ENCODE measurements around the gene PTPRU. TPM values are rescaled to one million over a fixed set of nuclear protein-coding genes. Genes with fewer than 3 reads are reported as not detected.

PTPRU gene
- total RNA-seq = 10 to 100 TPM; 43.6 to 62.1 TPM
- 10 to 100 TPM; 36.2 to 52.0 TPM for polyA plus RNA-seq (ENCODE audit: insufficient read length in 2 of 2)
- long read RNA-seq, donor 1, partial matches to known transcripts = 9 of 9 reads
- long read RNA-seq, donor 1, other reads (novel, unspliced or antisense) = 0 of 9 reads
- long read RNA-seq, donor 2 = 0 reads
- long read RNA-seq, donor 3 = 0 reads
- long read RNA-seq, donor 4 = 0 reads

- Histone ChIP-seq H3K27me3 (ENCODE audit: control insufficient read depth, insufficient read depth, low read length) (peaks cover 35% of the 10 kb centered on the region), H3K9me3 (ENCODE audit: control insufficient read depth, insufficient read depth, low read length) (no peaks in the 10 kb centered on the region), H3K4me1 (ENCODE audit: control insufficient read depth, insufficient read depth, low read length) (peaks cover 34% of the 10 kb centered on the region), H3K36me3 (ENCODE audit: control insufficient read depth, insufficient read depth, low read length) (no peaks in the 10 kb centered on the region), H3K27ac (ENCODE audit: low read depth, low read length) (peak within 1 kb of the TSS; percentile 40), H3K4me3 (ENCODE audit: low read depth, low read length) (peak within 1 kb of the TSS; percentile 58)
- peak in 2 of 6 donors; percentile 89 to 90 for DNase-seq (ENCODE audit: low read depth in 4 of 6, low spot score in 6 of 6)
- 6% methylated on average over 82 of the region's 82 CpGs for WGBS (ENCODE audit: insufficient coverage)
These were observed at the start of gene PTPRU for GRCh38 chr1:29235955-29236711. TSS of gene PTPRU (plus strand) at chr1:29236522. CDS start at chr1:29236645, 123 bp downstream.

- H3K27ac ChIP-seq (ENCODE audit: low read depth, low read length) = no peak overlapping the region
- no peak overlapping the region for H3K4me3 ChIP-seq (ENCODE audit: low read depth, low read length)
- peaks cover 5% of the 10 kb centered on the region for H3K4me1 ChIP-seq (ENCODE audit: control insufficient read depth, insufficient read depth, low read length)
- WGBS (ENCODE audit: insufficient coverage) = 25% methylated on average over 1 of the region's 1 CpG
- no peaks in the 10 kb centered on the region for H3K36me3 ChIP-seq (ENCODE audit: control insufficient read depth, insufficient read depth, low read length)
- H3K27me3 ChIP-seq (ENCODE audit: control insufficient read depth, insufficient read depth, low read length) = no peaks in the 10 kb centered on the region
- DNase-seq (ENCODE audit: low read depth in 4 of 6, low spot score in 6 of 6) = no peak
- no peaks in the 10 kb centered on the region for H3K9me3 ChIP-seq (ENCODE audit: control insufficient read depth, insufficient read depth, low read length)
These were observed 49.6 kb upstream of the PTPRU start for GRCh38 chr1:29186707-29187106.

GRCh38 chr1:29190718-29191117, 45.6 kb upstream of the PTPRU start:
- no peak for DNase-seq (ENCODE audit: low read depth in 4 of 6, low spot score in 6 of 6)
- 77% methylated on average over 1 of the region's 6 CpGs for WGBS (ENCODE audit: insufficient coverage)
- Histone ChIP-seq H3K4me1 (ENCODE audit: control insufficient read depth, insufficient read depth, low read length) (peaks cover 1% of the 10 kb centered on the region), H3K4me3 (ENCODE audit: low read depth, low read length) (no peak overlapping the region), H3K9me3 (ENCODE audit: control insufficient read depth, insufficient read depth, low read length) (no peaks in the 10 kb centered on the region), H3K27ac (ENCODE audit: low read depth, low read length) (no peak overlapping the region), H3K36me3 (ENCODE audit: control insufficient read depth, insufficient read depth, low read length) (peaks cover 28% of the 10 kb centered on the region), H3K27me3 (ENCODE audit: control insufficient read depth, insufficient read depth, low read length) (no peaks in the 10 kb centered on the region)

- Histone ChIP-seq H3K36me3 (ENCODE audit: control insufficient read depth, insufficient read depth, low read length) (peaks cover 49% of the 10 kb centered on the region), H3K27me3 (ENCODE audit: control insufficient read depth, insufficient read depth, low read length) (no peaks in the 10 kb centered on the region), H3K4me1 (ENCODE audit: control insufficient read depth, insufficient read depth, low read length) (peaks cover 10% of the 10 kb centered on the region), H3K9me3 (ENCODE audit: control insufficient read depth, insufficient read depth, low read length) (no peaks in the 10 kb centered on the region), H3K4me3 (ENCODE audit: low read depth, low read length) (no peak overlapping the region), H3K27ac (ENCODE audit: low read depth, low read length) (no peak overlapping the region)
- 98% methylated on average over 7 of the region's 8 CpGs for WGBS (ENCODE audit: insufficient coverage)
- DNase-seq (ENCODE audit: low read depth in 4 of 6, low spot score in 6 of 6) = no peak
These were observed 42.4 kb upstream of the PTPRU start for GRCh38 chr1:29193879-29194455.

GRCh38 chr1:29195881-29196291, 40.4 kb upstream of the PTPRU start:
- H3K27ac ChIP-seq (ENCODE audit: low read depth, low read length) = no peak overlapping the region
- WGBS (ENCODE audit: insufficient coverage) = 55% methylated on average over 8 of the region's 8 CpGs
- H3K36me3 ChIP-seq (ENCODE audit: control insufficient read depth, insufficient read depth, low read length) = peaks cover 66% of the 10 kb centered on the region
- H3K4me1 ChIP-seq (ENCODE audit: control insufficient read depth, insufficient read depth, low read length) = peaks cover 10% of the 10 kb centered on the region
- no peaks in the 10 kb centered on the region for H3K27me3 ChIP-seq (ENCODE audit: control insufficient read depth, insufficient read depth, low read length)
- H3K4me3 ChIP-seq (ENCODE audit: low read depth, low read length) = no peak overlapping the region
- no peaks in the 10 kb centered on the region for H3K9me3 ChIP-seq (ENCODE audit: control insufficient read depth, insufficient read depth, low read length)
- peak in 2 of 6 donors; percentile 44 to 58 for DNase-seq (ENCODE audit: low read depth in 4 of 6, low spot score in 6 of 6)

- Histone ChIP-seq H3K9me3 (ENCODE audit: control insufficient read depth, insufficient read depth, low read length) (no peaks in the 10 kb centered on the region), H3K27ac (ENCODE audit: low read depth, low read length) (no peak overlapping the region), H3K36me3 (ENCODE audit: control insufficient read depth, insufficient read depth, low read length) (peaks cover 77% of the 10 kb centered on the region), H3K27me3 (ENCODE audit: control insufficient read depth, insufficient read depth, low read length) (no peaks in the 10 kb centered on the region), H3K4me3 (ENCODE audit: low read depth, low read length) (no peak overlapping the region), H3K4me1 (ENCODE audit: control insufficient read depth, insufficient read depth, low read length) (peaks cover 10% of the 10 kb centered on the region)
- DNase-seq (ENCODE audit: low read depth in 4 of 6, low spot score in 6 of 6) = no peak
- WGBS (ENCODE audit: insufficient coverage) = 78% methylated on average over 4 of the region's 7 CpGs
These were observed 39.3 kb upstream of the PTPRU start for GRCh38 chr1:29196863-29197589.

DNA sequence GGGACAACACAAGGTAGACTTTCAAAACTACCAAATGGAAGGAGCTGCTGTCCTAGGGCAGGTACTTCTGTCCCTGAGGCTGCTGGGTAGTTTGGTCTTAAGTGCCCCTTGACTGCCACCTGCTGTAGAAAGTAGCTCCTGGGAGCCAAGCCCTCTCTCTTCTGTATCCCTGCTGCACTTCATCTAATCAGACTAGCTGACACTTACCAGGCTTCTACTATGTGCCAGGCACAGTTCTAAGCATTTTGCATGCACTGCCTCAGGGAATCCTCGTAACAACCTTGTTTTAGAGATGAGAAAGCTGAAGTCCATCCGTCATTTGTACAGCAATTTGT, 38.8 kb upstream of the PTPRU start:
- H3K27ac ChIP-seq (ENCODE audit: low read depth, low read length) = no peak overlapping the region
- peak in 1 of 6 donors; percentile 20 for DNase-seq (ENCODE audit: low read depth in 4 of 6, low spot score in 6 of 6)
- H3K9me3 ChIP-seq (ENCODE audit: control insufficient read depth, insufficient read depth, low read length) = no peaks in the 10 kb centered on the region
- WGBS (ENCODE audit: insufficient coverage) = 96% methylated on average over 2 of the region's 2 CpGs
- no peak overlapping the region for H3K4me3 ChIP-seq (ENCODE audit: low read depth, low read length)
- peaks cover 79% of the 10 kb centered on the region for H3K36me3 ChIP-seq (ENCODE audit: control insufficient read depth, insufficient read depth, low read length)
- H3K27me3 ChIP-seq (ENCODE audit: control insufficient read depth, insufficient read depth, low read length) = no peaks in the 10 kb centered on the region
- peaks cover 10% of the 10 kb centered on the region for H3K4me1 ChIP-seq (ENCODE audit: control insufficient read depth, insufficient read depth, low read length)

GRCh38 chr1:29197993-29198392, 38.3 kb upstream of the PTPRU start:
- Histone ChIP-seq H3K27ac (ENCODE audit: low read depth, low read length) (no peak overlapping the region), H3K27me3 (ENCODE audit: control insufficient read depth, insufficient read depth, low read length) (no peaks in the 10 kb centered on the region), H3K9me3 (ENCODE audit: control insufficient read depth, insufficient read depth, low read length) (no peaks in the 10 kb centered on the region), H3K4me1 (ENCODE audit: control insufficient read depth, insufficient read depth, low read length) (peaks cover 10% of the 10 kb centered on the region), H3K36me3 (ENCODE audit: control insufficient read depth, insufficient read depth, low read length) (peaks cover 78% of the 10 kb centered on the region), H3K4me3 (ENCODE audit: low read depth, low read length) (no peak overlapping the region)
- 93% methylated on average over 12 of the region's 12 CpGs for WGBS (ENCODE audit: insufficient coverage)
- no peak for DNase-seq (ENCODE audit: low read depth in 4 of 6, low spot score in 6 of 6)

- no peaks in the 10 kb centered on the region for H3K9me3 ChIP-seq (ENCODE audit: control insufficient read depth, insufficient read depth, low read length)
- no peak for DNase-seq (ENCODE audit: low read depth in 4 of 6, low spot score in 6 of 6)
- H3K4me3 ChIP-seq (ENCODE audit: low read depth, low read length) = no peak overlapping the region
- H3K27ac ChIP-seq (ENCODE audit: low read depth, low read length) = no peak overlapping the region
- no peaks in the 10 kb centered on the region for H3K27me3 ChIP-seq (ENCODE audit: control insufficient read depth, insufficient read depth, low read length)
- H3K4me1 ChIP-seq (ENCODE audit: control insufficient read depth, insufficient read depth, low read length) = peaks cover 5% of the 10 kb centered on the region
- peaks cover 72% of the 10 kb centered on the region for H3K36me3 ChIP-seq (ENCODE audit: control insufficient read depth, insufficient read depth, low read length)
- 94% methylated on average over 4 of the region's 5 CpGs for WGBS (ENCODE audit: insufficient coverage)
These were observed 35.3 kb upstream of the PTPRU start for GRCh38 chr1:29200906-29201594.

All from spinal cord (tissue), 10 donors.